DND-41 (cell line): ENCODE measurements around the gene APOL6.

Source experiments
- CTCF ChIP-seq: IDR thresholded peaks from 2 replicates; pipeline ENCODE4 v1.5.1; 2012; ENCODE audit warnings: borderline replicate concordance, low read length, moderate library complexity, mild to moderate bottlenecking; ENCODE audit not compliant: poor library complexity, severe bottlenecking; ENCODE audit errors: extremely low read depth
- EZH2 ChIP-seq: IDR thresholded peaks from 3 replicates; pipeline ENCODE4 v1.6.1; 2012; ENCODE audit warnings: borderline replicate concordance, low read depth, mild to moderate bottlenecking, moderate library complexity, low read length, inconsistent platforms; ENCODE audit not compliant: severe bottlenecking

- TF ChIP-seq CTCF (no peak), EZH2 (no peak)
Measured at GRCh38 chr22:35629406-35630216, 18.6 kb upstream of the APOL6 start.
